SK-N-SH (cell line): Measurements from ENCODE around the gene RASSF8. TPM values are rescaled to one million over a fixed set of nuclear protein-coding genes. Genes with fewer than 3 reads are reported as not detected.
A peak's percentile ranks its signal among the peaks of the same experiment; 100 is the strongest.

Experiments
- CTCF ChIA-PET: fragments of 300-600, 350-600 bp; formaldehyde crosslinking; extraction: SDS; loops from one replicate; lab custom pipeline; 2021; lab: Yijun Ruan, JAX
- POLR2A ChIA-PET: fragments of 350-600 bp; sonication (Branson Sonifier 250); formaldehyde crosslinking; extraction: SDS; loops from one replicate; lab custom pipeline; 2020; ENCODE audit warnings: antibody characterized with exemption, inconsistent platforms; lab: Yijun Ruan, JAX
- DNase-seq: peaks from one replicate; pipeline ENCODE4 v3.0.0; 2012
- H2AFZ ChIP-seq: fragments of 200-600 bp; sonication (generic); 2 replicates; pipeline ENCODE4 v1.8.1; 2016; ENCODE audit warnings: antibody characterized with exemption, mild to moderate bottlenecking, low read depth
- H3F3A ChIP-seq: fragments of 200-600 bp; sonication (generic); replicated peaks from 2 replicates; pipeline ENCODE3; 2016; ENCODE audit warnings: antibody characterized with exemption, mild to moderate bottlenecking; ENCODE audit not compliant: insufficient read depth
- H3K27ac ChIP-seq, 2 experiments: fragments of 200-500 bp in 1 of 2; fragments of 200-600 bp in 1 of 2; sonication (Bioruptor generic) in 1 of 2; sonication (generic), shearing (Covaris generic) in 1 of 2; 2 replicates each; pipeline versions ENCODE4 v1.5.1 to v1.6.1; 2014 to 2016; ENCODE audit warnings: low read depth in 2 of 2, inconsistent platforms in 1 of 2, low read length in 1 of 2, mild to moderate bottlenecking in 1 of 2, mixed read lengths in 1 of 2
- H3K27me3 ChIP-seq: fragments of 200-600 bp; sonication (generic), shearing (Covaris generic); 2 replicates; pipeline ENCODE4 v1.6.1; 2016; ENCODE audit warnings: mixed run types; ENCODE audit not compliant: insufficient read depth
- H3K36me3 ChIP-seq, 2 experiments: fragments of 200-500 bp in 1 of 2; fragments of 200-600 bp in 1 of 2; sonication (Bioruptor generic) in 1 of 2; sonication (generic) in 1 of 2; replicated peaks in 1 of 2; 2 replicates each; pipeline versions ENCODE3 to v1.5.1; 2014 to 2016; ENCODE audit warnings: low read length in 1 of 2, mild to moderate bottlenecking in 1 of 2; ENCODE audit not compliant: insufficient read depth in 2 of 2, control insufficient read depth in 1 of 2
- H3K4me1 ChIP-seq, 2 experiments: fragments of 200-500 bp in 1 of 2; fragments of 200-600 bp in 1 of 2; sonication (Bioruptor generic) in 1 of 2; sonication (generic), shearing (Covaris generic) in 1 of 2; 2 replicates each; pipeline versions ENCODE4 v1.5.1 to v1.6.1; 2014 to 2016; ENCODE audit warnings: low read depth in 1 of 2, low read length in 1 of 2, mixed run types in 1 of 2; ENCODE audit not compliant: insufficient read depth in 2 of 2, control insufficient read depth in 1 of 2
- H3K4me2 ChIP-seq: fragments of 200-600 bp; sonication (generic), shearing (Covaris generic); 2 replicates; pipeline ENCODE4 v1.6.1; 2017; ENCODE audit warnings: mixed run types
- H3K4me3 ChIP-seq, 2 experiments: fragments of 200-500 bp in 1 of 2; fragments of 200-600 bp in 1 of 2; sonication (Bioruptor generic) in 1 of 2; sonication (generic), shearing (Covaris generic) in 1 of 2; 2 replicates each; pipeline versions ENCODE4 v1.5.1 to v1.8.1; 2014 to 2016; ENCODE audit warnings: low read depth in 2 of 2, inconsistent platforms in 1 of 2, low read length in 1 of 2, mild to moderate bottlenecking in 1 of 2, mixed read lengths in 1 of 2, moderate library complexity in 1 of 2
- H3K79me2 ChIP-seq: fragments of 200-600 bp; sonication (generic); 2 replicates; pipeline ENCODE4 v1.8.1; 2017; ENCODE audit warnings: mild to moderate bottlenecking; ENCODE audit not compliant: insufficient read depth
- H3K9ac ChIP-seq: fragments of 200-600 bp; sonication (generic); 2 replicates; pipeline ENCODE4 v1.6.1; 2017; ENCODE audit warnings: mixed run types
- H3K9me2 ChIP-seq: fragments of 200-600 bp; sonication (generic); 2 replicates; pipeline ENCODE4 v1.6.1; 2017; ENCODE audit warnings: mixed run types
- H3K9me3 ChIP-seq: fragments of 200-600 bp; sonication (generic); 2 replicates; pipeline ENCODE4 v1.6.1; 2017; ENCODE audit warnings: mixed run types, mild to moderate bottlenecking, moderate library complexity
- H4K20me1 ChIP-seq: fragments of 200-600 bp; sonication (generic); 2 replicates; pipeline ENCODE4 v1.6.1; 2017; ENCODE audit warnings: mild to moderate bottlenecking, mixed run types; ENCODE audit not compliant: insufficient read depth
- FOXJ3 ChIP-seq: sonication (generic); formaldehyde crosslinking; IDR thresholded peaks from 2 replicates; pipeline ENCODE4 v1.5.1; 2020; ENCODE audit warnings: mild to moderate bottlenecking, missing genetic modification reagents
- FOXM1 ChIP-seq: IDR thresholded peaks from 2 replicates; pipeline ENCODE4 v1.4.0; 2012; ENCODE audit warnings: low read depth, mild to moderate bottlenecking
- GATA2 ChIP-seq: sonication (generic); formaldehyde crosslinking; IDR thresholded peaks from 2 replicates; pipeline ENCODE4 v1.5.0; 2020; ENCODE audit warnings: mild to moderate bottlenecking, missing genetic modification reagents
- JUND ChIP-seq: IDR thresholded peaks from 2 replicates; pipeline ENCODE4 v1.4.0; 2012
- NRF1 ChIP-seq: IDR thresholded peaks from 2 replicates; pipeline ENCODE4 v1.6.1; 2012; ENCODE audit warnings: low read depth, mild to moderate bottlenecking, low read length
- TAF1 ChIP-seq: IDR thresholded peaks from 2 replicates; pipeline ENCODE4 v1.6.1; 2012; ENCODE audit warnings: low read depth, mild to moderate bottlenecking, low read length, moderate library complexity, borderline replicate concordance
- WGBS: methylation state at CpG from one replicate; pipeline ENCODE4 v1.1.6; 2017; ENCODE audit warnings: low lambda C conversion rate; 5-methylcytosine and 5-hydroxymethylcytosine counted together
- polyA plus RNA-seq, 3 experiments: library from polyadenylated mRNA; depleted of rRNA; stranded (reverse); fragments of >200 nt; gene quantifications; 2 replicates each; pipeline ENCODE4 v1.2.3, GENCODE V29; 2012
- TF ChIP-seq, protein P1 (sequence below): IDR thresholded peaks from 2 replicates; pipeline ENCODE4 v1.4.0; 2012; ENCODE audit warnings: low read depth, borderline replicate concordance
- TF ChIP-seq, protein P2 (sequence below): IDR thresholded peaks from 2 replicates; pipeline ENCODE4 v1.6.1; 2012; ENCODE audit warnings: mild to moderate bottlenecking, low read depth, low read length, moderate library complexity
- TF ChIP-seq, protein P3 (sequence below): fragments of 150-350 bp; IDR thresholded peaks from 2 replicates; pipeline ENCODE4 v1.6.1; 2017; ENCODE audit warnings: antibody characterized with exemption, low read length, low read depth, borderline replicate concordance
- TF ChIP-seq, protein P4 (sequence below): IDR thresholded peaks from 2 replicates; pipeline ENCODE4 v1.4.0; 2012; ENCODE audit warnings: low read depth

RASSF8 gene
- polyA plus RNA-seq, 1 of the 3 experiments (the other 2 are of a cell fraction): 15.3 TPM

DNA sequence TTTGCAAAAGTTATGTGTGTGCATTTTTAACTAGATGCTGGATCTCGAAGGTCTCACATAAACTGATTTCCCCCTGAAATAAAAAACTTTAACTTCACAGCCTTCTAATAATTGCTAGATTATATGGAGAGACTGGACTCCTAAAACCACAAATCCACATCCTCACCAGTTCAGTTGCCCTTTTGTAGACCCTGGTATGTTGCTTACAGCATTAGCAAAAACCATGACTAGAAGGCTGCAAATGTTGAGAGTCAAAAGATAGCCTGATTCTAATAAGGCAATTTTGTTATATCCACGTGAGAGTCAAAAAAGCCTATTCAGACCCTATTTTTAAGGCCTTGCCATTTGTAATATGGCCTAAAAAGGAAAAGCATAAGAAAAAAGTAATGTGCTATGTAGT, 37.4 kb downstream of the RASSF8 start:
- POLR2A ChIA-PET: no interaction called here
- no peak for TF ChIP-seq JUND
- TF ChIP-seq GATA2 (CRISPR knock-in tag): no peak
- TF ChIP-seq, protein P1, sequence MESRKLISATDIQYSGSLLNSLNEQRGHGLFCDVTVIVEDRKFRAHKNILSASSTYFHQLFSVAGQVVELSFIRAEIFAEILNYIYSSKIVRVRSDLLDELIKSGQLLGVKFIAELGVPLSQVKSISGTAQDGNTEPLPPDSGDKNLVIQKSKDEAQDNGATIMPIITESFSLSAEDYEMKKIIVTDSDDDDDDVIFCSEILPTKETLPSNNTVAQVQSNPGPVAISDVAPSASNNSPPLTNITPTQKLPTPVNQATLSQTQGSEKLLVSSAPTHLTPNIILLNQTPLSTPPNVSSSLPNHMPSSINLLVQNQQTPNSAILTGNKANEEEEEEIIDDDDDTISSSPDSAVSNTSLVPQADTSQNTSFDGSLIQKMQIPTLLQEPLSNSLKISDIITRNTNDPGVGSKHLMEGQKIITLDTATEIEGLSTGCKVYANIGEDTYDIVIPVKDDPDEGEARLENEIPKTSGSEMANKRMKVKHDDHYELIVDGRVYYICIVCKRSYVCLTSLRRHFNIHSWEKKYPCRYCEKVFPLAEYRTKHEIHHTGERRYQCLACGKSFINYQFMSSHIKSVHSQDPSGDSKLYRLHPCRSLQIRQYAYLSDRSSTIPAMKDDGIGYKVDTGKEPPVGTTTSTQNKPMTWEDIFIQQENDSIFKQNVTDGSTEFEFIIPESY: no peak
- TF ChIP-seq, protein P2, sequence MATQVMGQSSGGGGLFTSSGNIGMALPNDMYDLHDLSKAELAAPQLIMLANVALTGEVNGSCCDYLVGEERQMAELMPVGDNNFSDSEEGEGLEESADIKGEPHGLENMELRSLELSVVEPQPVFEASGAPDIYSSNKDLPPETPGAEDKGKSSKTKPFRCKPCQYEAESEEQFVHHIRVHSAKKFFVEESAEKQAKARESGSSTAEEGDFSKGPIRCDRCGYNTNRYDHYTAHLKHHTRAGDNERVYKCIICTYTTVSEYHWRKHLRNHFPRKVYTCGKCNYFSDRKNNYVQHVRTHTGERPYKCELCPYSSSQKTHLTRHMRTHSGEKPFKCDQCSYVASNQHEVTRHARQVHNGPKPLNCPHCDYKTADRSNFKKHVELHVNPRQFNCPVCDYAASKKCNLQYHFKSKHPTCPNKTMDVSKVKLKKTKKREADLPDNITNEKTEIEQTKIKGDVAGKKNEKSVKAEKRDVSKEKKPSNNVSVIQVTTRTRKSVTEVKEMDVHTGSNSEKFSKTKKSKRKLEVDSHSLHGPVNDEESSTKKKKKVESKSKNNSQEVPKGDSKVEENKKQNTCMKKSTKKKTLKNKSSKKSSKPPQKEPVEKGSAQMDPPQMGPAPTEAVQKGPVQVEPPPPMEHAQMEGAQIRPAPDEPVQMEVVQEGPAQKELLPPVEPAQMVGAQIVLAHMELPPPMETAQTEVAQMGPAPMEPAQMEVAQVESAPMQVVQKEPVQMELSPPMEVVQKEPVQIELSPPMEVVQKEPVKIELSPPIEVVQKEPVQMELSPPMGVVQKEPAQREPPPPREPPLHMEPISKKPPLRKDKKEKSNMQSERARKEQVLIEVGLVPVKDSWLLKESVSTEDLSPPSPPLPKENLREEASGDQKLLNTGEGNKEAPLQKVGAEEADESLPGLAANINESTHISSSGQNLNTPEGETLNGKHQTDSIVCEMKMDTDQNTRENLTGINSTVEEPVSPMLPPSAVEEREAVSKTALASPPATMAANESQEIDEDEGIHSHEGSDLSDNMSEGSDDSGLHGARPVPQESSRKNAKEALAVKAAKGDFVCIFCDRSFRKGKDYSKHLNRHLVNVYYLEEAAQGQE: no peak
- TF ChIP-seq NRF1: no peak
- TF ChIP-seq, protein P3, sequence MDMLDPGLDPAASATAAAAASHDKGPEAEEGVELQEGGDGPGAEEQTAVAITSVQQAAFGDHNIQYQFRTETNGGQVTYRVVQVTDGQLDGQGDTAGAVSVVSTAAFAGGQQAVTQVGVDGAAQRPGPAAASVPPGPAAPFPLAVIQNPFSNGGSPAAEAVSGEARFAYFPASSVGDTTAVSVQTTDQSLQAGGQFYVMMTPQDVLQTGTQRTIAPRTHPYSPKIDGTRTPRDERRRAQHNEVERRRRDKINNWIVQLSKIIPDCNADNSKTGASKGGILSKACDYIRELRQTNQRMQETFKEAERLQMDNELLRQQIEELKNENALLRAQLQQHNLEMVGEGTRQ: no peak
- TF ChIP-seq, protein P4, sequence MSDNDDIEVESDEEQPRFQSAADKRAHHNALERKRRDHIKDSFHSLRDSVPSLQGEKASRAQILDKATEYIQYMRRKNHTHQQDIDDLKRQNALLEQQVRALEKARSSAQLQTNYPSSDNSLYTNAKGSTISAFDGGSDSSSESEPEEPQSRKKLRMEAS: no peak
- TF ChIP-seq TAF1: no peak
- TF ChIP-seq FOXJ3: no peak
- TF ChIP-seq FOXM1: no peak
- TF ChIP-seq, all 33 proteins: peak for 0
- Histone ChIP-seq H3K4me1 (peaks cover 10 to 54% of the 10 kb centered on the region in 2 experiments), H3K9me2 (no peaks in the 10 kb centered on the region), H3K79me2 (peaks cover 98% of the 10 kb centered on the region), H2AFZ (no peak overlapping the region), H3K9me3 (no peaks in the 10 kb centered on the region), H3K4me2 (peak overlapping the region; percentile 62; the same call in 1 of the 2 replicates), H3F3A (peaks cover 66% of the 10 kb centered on the region), H3K36me3 (peaks cover 0 to 1% of the 10 kb centered on the region in 2 experiments), H3K27me3 (no peaks in the 10 kb centered on the region), H3K4me3 (no peak overlapping the region), H3K27ac (peak overlapping the region; percentile 76 to 97; a peak in 3 of 4 replicates), H4K20me1 (peaks cover 26% of the 10 kb centered on the region; the same call in 1 of the 2 replicates), H3K9ac (peak overlapping the region; percentile 68; the same call in 1 of the 2 replicates)
- WGBS: 91% methylated on average over 2 of the region's 2 CpGs
- no peak for DNase-seq
- CTCF ChIA-PET: interaction anchor here (0.6 kb wide), 1 partner anchor 905 kb away, joined by 3 read pairs; no protein-coding TSS in a partner anchor
